Measurements from ENCODE around the gene SPHK1.

SPHK1 gene

GRCh38 chr17:76433693-76434092 is 49.3 kb downstream of the SPHK1 start:
- no peak for DNase-seq (ENCODE audit: low read depth)

- no peak for DNase-seq (ENCODE audit: low read depth)
Measured at GRCh38 chr17:76434870-76435269, 50.5 kb downstream of the SPHK1 start.

- no peak for DNase-seq (ENCODE audit: low read depth)
Measured at GRCh38 chr17:76435751-76436150, 51.3 kb downstream of the SPHK1 start.
